ENCODE results near the gene PYGM.

PYGM gene

DNA sequence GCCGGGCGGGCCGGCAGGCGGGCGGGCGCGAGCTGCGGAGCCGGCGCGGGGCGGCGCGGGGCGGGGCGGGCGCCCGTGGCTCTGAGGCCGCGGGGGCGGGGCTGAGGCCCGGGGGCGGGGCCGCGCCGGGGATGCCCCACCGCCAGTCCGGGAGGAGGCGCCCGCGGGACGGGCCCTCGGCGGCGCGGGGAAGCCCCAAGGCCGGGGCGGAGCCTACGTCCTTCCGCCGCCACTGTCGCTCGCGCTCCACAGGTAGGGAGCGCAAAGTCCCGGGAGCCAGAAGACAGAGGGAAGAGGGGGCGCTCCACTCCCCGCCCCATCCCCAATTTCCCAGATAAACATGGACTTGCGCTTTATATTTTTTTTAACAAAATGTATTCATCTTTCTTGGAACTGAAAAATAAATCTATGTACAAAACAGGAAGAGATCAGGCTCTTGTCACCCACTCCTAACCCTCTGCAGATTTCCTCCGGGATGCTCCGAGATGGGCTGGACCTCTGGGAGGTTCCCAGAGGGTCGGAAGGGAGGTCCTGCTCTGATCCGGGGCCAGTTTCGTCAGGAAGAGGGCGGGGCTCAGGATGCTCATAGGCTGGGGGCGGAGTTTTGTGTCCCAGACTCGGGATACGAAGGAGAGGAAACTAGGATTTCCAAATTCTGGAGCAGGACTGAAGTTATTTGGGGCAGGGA, 43.5 kb upstream of the PYGM start, which contains the start of gene MAP4K2:
TSS of gene MAP4K2 (minus strand) at position 57 of the 688 bp plus-strand sequence. CDS start 65 bp downstream, outside the sequence.
- no peaks in the 10 kb centered on the region for H3K27me3 ChIP-seq (ENCODE audit: control insufficient read depth, insufficient read depth, low read length)
- H3K79me2 ChIP-seq: no peaks in the 10 kb centered on the region
- TF ChIP-seq, protein P1, sequence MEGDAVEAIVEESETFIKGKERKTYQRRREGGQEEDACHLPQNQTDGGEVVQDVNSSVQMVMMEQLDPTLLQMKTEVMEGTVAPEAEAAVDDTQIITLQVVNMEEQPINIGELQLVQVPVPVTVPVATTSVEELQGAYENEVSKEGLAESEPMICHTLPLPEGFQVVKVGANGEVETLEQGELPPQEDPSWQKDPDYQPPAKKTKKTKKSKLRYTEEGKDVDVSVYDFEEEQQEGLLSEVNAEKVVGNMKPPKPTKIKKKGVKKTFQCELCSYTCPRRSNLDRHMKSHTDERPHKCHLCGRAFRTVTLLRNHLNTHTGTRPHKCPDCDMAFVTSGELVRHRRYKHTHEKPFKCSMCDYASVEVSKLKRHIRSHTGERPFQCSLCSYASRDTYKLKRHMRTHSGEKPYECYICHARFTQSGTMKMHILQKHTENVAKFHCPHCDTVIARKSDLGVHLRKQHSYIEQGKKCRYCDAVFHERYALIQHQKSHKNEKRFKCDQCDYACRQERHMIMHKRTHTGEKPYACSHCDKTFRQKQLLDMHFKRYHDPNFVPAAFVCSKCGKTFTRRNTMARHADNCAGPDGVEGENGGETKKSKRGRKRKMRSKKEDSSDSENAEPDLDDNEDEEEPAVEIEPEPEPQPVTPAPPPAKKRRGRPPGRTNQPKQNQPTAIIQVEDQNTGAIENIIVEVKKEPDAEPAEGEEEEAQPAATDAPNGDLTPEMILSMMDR (IDR thresholded peaks at IDR 0.05): no peak
- peak within 1 kb of the TSS; percentile 77 for H3K4me2 ChIP-seq (ENCODE audit: low read length)
- peak within 1 kb of the TSS; percentile 72 for H3K27ac ChIP-seq
- peak within 1 kb of the TSS; percentile 74 for H3K4me3 ChIP-seq (ENCODE audit: low read depth, low read length)
- no peaks in the 10 kb centered on the region for H3K36me3 ChIP-seq (ENCODE audit: control insufficient read depth, insufficient read depth, low read length)
- H2AFZ ChIP-seq: peak within 1 kb of the TSS; percentile 83
- H3K9me3 ChIP-seq (ENCODE audit: control insufficient read depth, low read length): no peaks in the 10 kb centered on the region
- no peak within 1 kb of the TSS for H3K9ac ChIP-seq
- peaks cover 5% of the 10 kb centered on the region for H3K4me1 ChIP-seq

DNA sequence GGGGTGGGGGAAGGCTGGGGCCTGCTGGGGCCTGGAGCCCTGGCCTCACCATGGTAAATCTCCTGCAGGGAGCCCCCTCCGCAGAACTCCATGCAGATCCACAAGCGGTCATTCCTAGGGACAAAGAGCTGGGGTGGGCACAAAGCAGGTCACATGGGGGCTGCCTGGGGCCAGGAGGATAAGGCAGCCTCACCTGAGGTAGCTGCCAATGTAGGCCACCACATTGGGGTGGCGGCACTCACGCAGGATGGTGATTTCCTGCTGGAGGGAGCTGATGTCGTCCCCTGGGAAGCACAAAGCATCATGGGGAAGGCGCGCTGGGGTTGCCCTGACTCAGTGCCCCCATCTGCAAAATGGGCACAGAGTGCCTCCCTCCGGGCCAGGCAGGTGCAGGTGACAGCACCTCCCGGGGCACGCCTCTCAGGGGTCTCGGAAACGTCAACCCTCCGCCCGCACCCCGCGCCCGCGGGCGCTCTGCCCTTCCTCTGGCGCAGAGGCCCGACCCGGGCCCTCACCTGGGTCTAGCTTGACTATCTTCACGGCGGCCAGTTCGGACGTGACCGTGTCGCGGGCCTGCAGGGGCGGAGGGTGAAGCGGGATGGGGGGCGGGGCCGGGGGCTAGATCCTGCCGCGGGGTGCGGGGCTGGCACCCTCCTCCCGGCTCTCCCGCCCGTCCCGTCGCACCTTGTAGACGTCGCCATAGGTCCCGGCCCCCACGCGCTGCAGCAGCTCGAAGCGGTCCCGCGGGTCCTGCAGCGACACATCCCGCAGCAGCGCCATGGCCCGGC, 42.8 kb upstream of the PYGM start:
- peak overlapping the region; percentile 42 for H3K4me3 ChIP-seq (ENCODE audit: low read depth, low read length)
- H3K27ac ChIP-seq: peak overlapping the region; percentile 15
- no peaks in the 10 kb centered on the region for H3K36me3 ChIP-seq (ENCODE audit: control insufficient read depth, insufficient read depth, low read length)
- TF ChIP-seq, protein P1 (IDR thresholded peaks at IDR 0.05): no peak
- no peak overlapping the region for H3K9ac ChIP-seq
- H3K27me3 ChIP-seq (ENCODE audit: control insufficient read depth, insufficient read depth, low read length): no peaks in the 10 kb centered on the region
- peak overlapping the region; percentile 83 for H2AFZ ChIP-seq
- peaks cover 5% of the 10 kb centered on the region for H3K4me1 ChIP-seq
- H3K79me2 ChIP-seq: no peaks in the 10 kb centered on the region
- no peaks in the 10 kb centered on the region for H3K9me3 ChIP-seq (ENCODE audit: control insufficient read depth, low read length)
- peak overlapping the region; percentile 44 for H3K4me2 ChIP-seq (ENCODE audit: low read length)

DNA sequence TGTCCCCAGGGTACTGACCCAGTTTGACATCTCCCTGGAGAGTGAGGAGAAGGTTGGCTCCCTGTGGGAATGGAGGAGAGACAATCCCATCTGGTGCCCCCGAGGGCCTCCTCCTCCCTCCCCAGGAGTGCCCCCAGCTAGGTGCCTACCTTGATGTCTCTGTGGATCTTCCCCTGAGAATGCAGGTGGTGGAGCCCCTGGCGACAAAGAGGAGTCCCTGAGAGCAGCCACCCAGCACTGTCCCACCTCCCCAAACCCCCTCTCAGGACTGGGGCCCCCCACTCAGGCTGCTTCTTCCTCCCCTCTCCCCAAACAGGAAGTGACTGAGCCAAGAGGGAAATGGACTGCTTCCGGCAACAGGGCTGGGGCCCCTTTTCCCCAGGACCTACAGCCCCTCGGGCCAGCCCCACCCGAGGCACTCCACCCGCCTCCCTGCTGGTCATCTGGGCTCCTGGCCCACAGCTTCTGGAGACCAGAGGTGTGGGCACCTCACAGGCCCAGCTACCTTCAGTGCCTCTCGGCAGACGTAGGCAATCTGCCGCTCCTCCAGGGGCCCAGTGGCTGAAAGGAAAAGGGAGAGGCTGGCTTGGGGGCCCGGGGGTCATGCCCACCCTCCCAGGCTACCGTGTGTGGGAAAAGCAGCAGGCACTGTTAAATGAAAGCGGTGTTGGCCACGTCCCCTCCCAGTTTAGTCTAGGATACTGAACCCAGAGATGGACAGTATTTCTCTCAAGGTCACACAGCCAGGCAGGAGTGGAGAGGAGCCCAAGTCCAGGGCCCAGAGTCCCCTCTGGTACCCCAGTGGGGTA, 42.0 kb upstream of the PYGM start:
- no peaks in the 10 kb centered on the region for H3K27me3 ChIP-seq (ENCODE audit: control insufficient read depth, insufficient read depth, low read length)
- H3K4me3 ChIP-seq (ENCODE audit: low read depth, low read length): peak overlapping the region; percentile 42
- peaks cover 5% of the 10 kb centered on the region for H3K4me1 ChIP-seq
- no peak overlapping the region for H2AFZ ChIP-seq
- H3K79me2 ChIP-seq: no peaks in the 10 kb centered on the region
- H3K4me2 ChIP-seq (ENCODE audit: low read length): no peak overlapping the region
- no peak overlapping the region for H3K9ac ChIP-seq
- TF ChIP-seq, protein P1 (IDR thresholded peaks at IDR 0.05): no peak
- no peaks in the 10 kb centered on the region for H3K36me3 ChIP-seq (ENCODE audit: control insufficient read depth, insufficient read depth, low read length)
- H3K9me3 ChIP-seq (ENCODE audit: control insufficient read depth, low read length): no peaks in the 10 kb centered on the region
- H3K27ac ChIP-seq: no peak overlapping the region

DNA sequence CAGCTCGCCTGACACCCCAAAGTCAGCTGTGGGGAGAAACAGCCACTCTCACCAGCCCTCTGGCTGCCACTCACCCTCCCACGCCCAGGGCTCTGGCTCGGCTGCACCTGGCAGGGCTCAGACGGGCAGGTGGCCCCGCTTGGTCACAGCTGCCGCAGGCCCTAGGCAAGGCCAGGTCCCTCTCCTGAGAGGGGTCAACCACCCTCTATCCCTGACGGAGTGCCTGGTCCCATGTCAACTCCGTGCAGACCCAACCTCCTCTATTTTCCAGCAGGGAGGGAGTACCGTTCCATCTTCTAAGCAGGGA, 41.3 kb upstream of the PYGM start:
- H3K4me3 ChIP-seq (ENCODE audit: low read depth, low read length): no peak overlapping the region
- peaks cover 5% of the 10 kb centered on the region for H3K4me1 ChIP-seq
- no peak overlapping the region for H3K27ac ChIP-seq
- H3K79me2 ChIP-seq: no peaks in the 10 kb centered on the region
- H3K9ac ChIP-seq: no peak overlapping the region
- H3K36me3 ChIP-seq (ENCODE audit: control insufficient read depth, insufficient read depth, low read length): no peaks in the 10 kb centered on the region
- H2AFZ ChIP-seq: no peak overlapping the region
- no peaks in the 10 kb centered on the region for H3K27me3 ChIP-seq (ENCODE audit: control insufficient read depth, insufficient read depth, low read length)
- no peak overlapping the region for H3K4me2 ChIP-seq (ENCODE audit: low read length)
- H3K9me3 ChIP-seq (ENCODE audit: control insufficient read depth, low read length): no peaks in the 10 kb centered on the region
- TF ChIP-seq, protein P1 (IDR thresholded peaks at IDR 0.05): no peak
